Panc1 (cell line): ENCODE data around the gene FAM118A. TPM values are rescaled to one million over a fixed set of nuclear protein-coding genes. Genes with fewer than 3 reads are reported as not detected.

ENCODE experiments used
- ATAC-seq: fragments of 200-7000 bp; cut with Tn5 transposase; 2 replicates; pipeline ENCODE4 v1.9.1; 2020; ENCODE audit warnings: mild to moderate bottlenecking, moderate library complexity
- BruUV-seq: library from RNA; stranded (reverse); fragments of 400-500 nt; replicated peaks from 2 replicates; lab custom pipeline; 2021; lab: Mats Ljungman, UMichigan
- CTCF ChIA-PET: fragments of 300-600 bp; sonication (Branson Sonifier 250); formaldehyde crosslinking; loops from one replicate; lab custom pipeline; 2022; ENCODE audit warnings: antibody characterized with exemption; lab: Charles Lee
- POLR2A ChIA-PET: fragments of 300-600 bp; sonication (Branson Sonifier 250); formaldehyde crosslinking; loops from one replicate; lab custom pipeline; 2022; ENCODE audit warnings: antibody characterized with exemption; lab: Charles Lee
- DNase-seq: peaks from one replicate; pipeline ENCODE4 v3.0.0-alpha.2; 2010; ENCODE audit warnings: low read depth, low spot score
- H3K27ac ChIP-seq: 2 replicates; pipeline ENCODE4 v1.5.1; 2011; ENCODE audit warnings: mild to moderate bottlenecking, low read length, inconsistent platforms
- H3K27me3 ChIP-seq: fragments of 200-500 bp; sonication (Bioruptor generic); 2 replicates; pipeline ENCODE4 v1.6.0; 2014; ENCODE audit warnings: low read length, inconsistent platforms; ENCODE audit not compliant: control insufficient read depth, insufficient read depth
- H3K36me3 ChIP-seq: fragments of 200-500 bp; sonication (Bioruptor generic); 2 replicates; pipeline ENCODE4 v1.5.1; 2014; ENCODE audit warnings: inconsistent platforms, mild to moderate bottlenecking, low read length, moderate library complexity; ENCODE audit not compliant: control insufficient read depth, insufficient read depth
- H3K4me1 ChIP-seq: 2 replicates; pipeline ENCODE4 v1.5.1; 2011; ENCODE audit warnings: inconsistent platforms, mild to moderate bottlenecking, low read length, moderate library complexity; ENCODE audit not compliant: control insufficient read depth, insufficient read depth
- H3K4me3 ChIP-seq, 2 experiments: 2 replicates each; pipeline ENCODE4 v1.5.1; 2011 to 2012; ENCODE audit warnings: low read depth in 2 of 2, low read length in 2 of 2, mild to moderate bottlenecking in 2 of 2, inconsistent platforms in 1 of 2, moderate library complexity in 1 of 2
- H3K9me3 ChIP-seq: fragments of 200-500 bp; sonication (Bioruptor generic); 2 replicates; pipeline ENCODE4 v1.5.1; 2014; ENCODE audit warnings: low read depth, mild to moderate bottlenecking, inconsistent platforms, low read length, moderate library complexity; ENCODE audit not compliant: control insufficient read depth, insufficient read depth
- CTCF ChIP-seq: fragments of 450-650 bp; IDR thresholded peaks from 2 replicates; pipeline ENCODE4 v1.5.1; 2017; ENCODE audit warnings: mild to moderate bottlenecking
- POLR2AphosphoS5 ChIP-seq: IDR thresholded peaks from 2 replicates; pipeline ENCODE4 v1.6.1; 2012; ENCODE audit warnings: mild to moderate bottlenecking, low read depth, low read length, moderate library complexity
- REST ChIP-seq, 2 experiments: IDR thresholded peaks; 2 replicates each; pipeline ENCODE4 v1.6.1; 2011 to 2012; ENCODE audit warnings: low read depth in 2 of 2, control low read depth in 1 of 2, low read length in 1 of 2, mild to moderate bottlenecking in 1 of 2, moderate library complexity in 1 of 2; ENCODE audit not compliant: insufficient read depth in 1 of 2
- SIN3A ChIP-seq: IDR thresholded peaks from 2 replicates; pipeline ENCODE4 v1.6.1; 2012; ENCODE audit warnings: low read depth, mild to moderate bottlenecking, low read length, moderate library complexity, borderline replicate concordance; ENCODE audit not compliant: insufficient read depth
- TCF7L2 ChIP-seq: IDR thresholded peaks from 2 replicates; pipeline ENCODE4 v1.6.1; 2011; ENCODE audit warnings: mild to moderate bottlenecking, low read depth, low read length, inconsistent platforms
- in situ Hi-C: cut with HindIII; loops from 2 replicates; pipeline ENCODE4 v1.10.0; 2016; ENCODE audit warnings: low sequenced_read_pairs, low pct_unique_long_range_greater_than_20kb
- intact Hi-C: fragments of 100-400 bp; cut with micrococcal nuclease; formaldehyde crosslinking; loops from one replicate; pipeline ENCODE4 v1.10.0; 2022; ENCODE audit not compliant: unreplicated experiment
- total RNA-seq: library from RNA; stranded (reverse); gene quantifications from one replicate; pipeline ENCODE4 v1.2.1, GENCODE V29; 2021; ENCODE audit not compliant: unreplicated experiment

FAM118A gene
- total RNA-seq, 1 experiment from 2014 or later: 73.2 TPM

- no TSS peak for BruUV-seq
- H3K4me1 ChIP-seq: no peaks in the 10 kb centered on the region
- no peak for ATAC-seq
- H3K9me3 ChIP-seq: no peaks in the 10 kb centered on the region
- ChIA-PET CTCF (no interaction called here), POLR2A (interaction anchor here (0.6 kb wide), 1 partner anchor 13 kb away, joined by 3 read pairs; no protein-coding TSS in a partner anchor)
- TF ChIP-seq POLR2AphosphoS5 (no peak), TCF7L2 (no peak), CTCF (no peak), SIN3A (no peak), REST (IDR thresholded peaks at IDR 0.05; ENCODE audit: insufficient read depth in 1 of 2, low read depth in 2 of 2, low read length in 1 of 2) (no peak)
- DNase-seq: no peak
- H3K4me3 ChIP-seq: no peak overlapping the region
- H3K27me3 ChIP-seq: 0 out of 2 replicates have a peak, but pooled peaks cover 4% of the 10 kb centered on the region
- H3K27ac ChIP-seq: no peak overlapping the region
- intact Hi-C loops (no loop called here), in situ Hi-C loops (no loop called here)
- H3K36me3 ChIP-seq: no peaks in the 10 kb centered on the region
Observed at GRCh38 chr22:45357490-45357889, 47.8 kb downstream of the FAM118A start.

GRCh38 chr22:45358127-45358526 is 48.4 kb downstream of the FAM118A start:
- Histone ChIP-seq H3K4me3 (no peak overlapping the region), H3K27me3 (0 out of 2 replicates have a peak, but pooled peaks cover 4% of the 10 kb centered on the region), H3K27ac (no peak overlapping the region), H3K9me3 (no peaks in the 10 kb centered on the region), H3K36me3 (no peaks in the 10 kb centered on the region), H3K4me1 (no peaks in the 10 kb centered on the region)
- no TSS peak for BruUV-seq
- no peak for ATAC-seq
- in situ Hi-C loops: no loop called here
- POLR2A ChIA-PET: interaction anchor here (0.6 kb wide), 1 partner anchor 12 kb away, joined by 3 read pairs; no protein-coding TSS in a partner anchor
- TF ChIP-seq TCF7L2: no peak
- TF ChIP-seq REST (IDR thresholded peaks at IDR 0.05; ENCODE audit: insufficient read depth in 1 of 2, low read depth in 2 of 2, low read length in 1 of 2): no peak
- no peak for TF ChIP-seq POLR2AphosphoS5
- no peak for TF ChIP-seq SIN3A
- no peak for TF ChIP-seq CTCF
- DNase-seq: no peak
- intact Hi-C loops: no loop called here
- CTCF ChIA-PET: no interaction called here
